SU-DHL-6 (cell line): ENCODE data around the gene DCTN2.

Source experiments
- H2AFZ ChIP-seq: fragments of 200-600 bp; sonication (generic); 2 replicates; pipeline ENCODE4 v1.6.1; 2014; ENCODE audit warnings: low read depth, mild to moderate bottlenecking, moderate library complexity, mixed read lengths, antibody characterized with exemption, low read length; ENCODE audit not compliant: severe bottlenecking
- H3F3A ChIP-seq: fragments of 200-600 bp; shearing (Covaris generic); 2 replicates; pipeline ENCODE4 v1.6.0; 2016; ENCODE audit warnings: antibody characterized with exemption, mild to moderate bottlenecking; ENCODE audit not compliant: insufficient read depth
- H3K27ac ChIP-seq: fragments of 200-600 bp; sonication (generic); 2 replicates; pipeline ENCODE4 v1.5.1; 2016; ENCODE audit warnings: low read depth, mild to moderate bottlenecking, low read length, moderate library complexity, mixed read lengths
- H3K27me3 ChIP-seq: fragments of 200-600 bp; sonication (generic), shearing (Covaris generic); 2 replicates; pipeline ENCODE4 v1.6.0; 2014; ENCODE audit warnings: mild to moderate bottlenecking, low read length
- H3K36me3 ChIP-seq: fragments of 200-600 bp; sonication (generic); 2 replicates; pipeline ENCODE4 v1.6.1; 2014; ENCODE audit warnings: mild to moderate bottlenecking, low read length, mixed read lengths
- H3K4me2 ChIP-seq: fragments of 300-600, 200-600 bp; shearing (Covaris generic), sonication (generic); 2 replicates; pipeline ENCODE4 v1.6.0; 2014; ENCODE audit warnings: low read length, low read depth, mild to moderate bottlenecking; ENCODE audit not compliant: poor library complexity, severe bottlenecking
- H3K4me3 ChIP-seq: fragments of 200-600 bp; sonication (generic); 2 replicates; pipeline ENCODE4 v1.5.1; 2014; ENCODE audit warnings: antibody characterized with exemption, low read length, mild to moderate bottlenecking, mixed read lengths; ENCODE audit not compliant: insufficient read depth, poor library complexity, severe bottlenecking
- H3K79me2 ChIP-seq: fragments of 200-600 bp; sonication (generic); 2 replicates; pipeline ENCODE4 v1.6.1; 2014; ENCODE audit warnings: mild to moderate bottlenecking, low read length, moderate library complexity; ENCODE audit not compliant: insufficient read depth
- H3K9ac ChIP-seq: fragments of 200-600 bp; sonication (generic); 2 replicates; pipeline ENCODE4 v1.7.0; 2014; ENCODE audit warnings: mild to moderate bottlenecking, low read length
- H3K9me2 ChIP-seq: fragments of 200-600 bp; sonication (generic); replicated peaks from 2 replicates; pipeline ENCODE4 v1.6.1; 2014; ENCODE audit warnings: low read length; ENCODE audit not compliant: insufficient read depth
- H3K9me3 ChIP-seq: fragments of 200-600 bp; sonication (generic); 2 replicates; pipeline ENCODE4 v1.6.1; 2014; ENCODE audit warnings: low read length, mixed read lengths; ENCODE audit not compliant: insufficient read depth
- H4K20me1 ChIP-seq: fragments of 200-600 bp; sonication (generic); 2 replicates; pipeline ENCODE4 v1.6.1; 2014; ENCODE audit warnings: low read depth, mild to moderate bottlenecking, antibody characterized with exemption, low read length, moderate library complexity, mixed read lengths
- EZH2phosphoT487 ChIP-seq: fragments of 200-600 bp; sonication (generic), shearing (Covaris generic); conservative IDR thresholded peaks from 2 replicates; pipeline ENCODE4 v1.6.1; 2018; ENCODE audit warnings: mild to moderate bottlenecking, antibody characterized with exemption, low read length, moderate library complexity, mixed read lengths
- TF ChIP-seq, protein P1 (sequence below): fragments of 200-600 bp; sonication (generic); IDR thresholded peaks from one replicate; pipeline ENCODE4 v1.5.1; 2017; ENCODE audit warnings: antibody characterized with exemption, mild to moderate bottlenecking, low read length, moderate library complexity; ENCODE audit not compliant: insufficient read depth, poor library complexity, severe bottlenecking

The DCTN2 gene

GRCh38 chr12:57513266-57513665, 33.7 kb downstream of the DCTN2 start:
- H3K79me2 ChIP-seq: peaks cover 4% of the 10 kb centered on the region
- peaks cover 42% of the 10 kb centered on the region for H3F3A ChIP-seq
- H3K36me3 ChIP-seq: peaks cover 20% of the 10 kb centered on the region
- no peak overlapping the region for H3K27ac ChIP-seq
- no peak overlapping the region for H3K4me3 ChIP-seq
- H2AFZ ChIP-seq: no peak overlapping the region
- H4K20me1 ChIP-seq: no peaks in the 10 kb centered on the region
- no peak overlapping the region for H3K4me2 ChIP-seq
- no peaks in the 10 kb centered on the region for H3K9me3 ChIP-seq
- no peak overlapping the region for H3K9ac ChIP-seq
- no peaks in the 10 kb centered on the region for H3K27me3 ChIP-seq
- no peaks in the 10 kb centered on the region for H3K9me2 ChIP-seq
- TF ChIP-seq, protein P1, sequence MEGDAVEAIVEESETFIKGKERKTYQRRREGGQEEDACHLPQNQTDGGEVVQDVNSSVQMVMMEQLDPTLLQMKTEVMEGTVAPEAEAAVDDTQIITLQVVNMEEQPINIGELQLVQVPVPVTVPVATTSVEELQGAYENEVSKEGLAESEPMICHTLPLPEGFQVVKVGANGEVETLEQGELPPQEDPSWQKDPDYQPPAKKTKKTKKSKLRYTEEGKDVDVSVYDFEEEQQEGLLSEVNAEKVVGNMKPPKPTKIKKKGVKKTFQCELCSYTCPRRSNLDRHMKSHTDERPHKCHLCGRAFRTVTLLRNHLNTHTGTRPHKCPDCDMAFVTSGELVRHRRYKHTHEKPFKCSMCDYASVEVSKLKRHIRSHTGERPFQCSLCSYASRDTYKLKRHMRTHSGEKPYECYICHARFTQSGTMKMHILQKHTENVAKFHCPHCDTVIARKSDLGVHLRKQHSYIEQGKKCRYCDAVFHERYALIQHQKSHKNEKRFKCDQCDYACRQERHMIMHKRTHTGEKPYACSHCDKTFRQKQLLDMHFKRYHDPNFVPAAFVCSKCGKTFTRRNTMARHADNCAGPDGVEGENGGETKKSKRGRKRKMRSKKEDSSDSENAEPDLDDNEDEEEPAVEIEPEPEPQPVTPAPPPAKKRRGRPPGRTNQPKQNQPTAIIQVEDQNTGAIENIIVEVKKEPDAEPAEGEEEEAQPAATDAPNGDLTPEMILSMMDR: no peak
- no peak for TF ChIP-seq EZH2phosphoT487

DNA sequence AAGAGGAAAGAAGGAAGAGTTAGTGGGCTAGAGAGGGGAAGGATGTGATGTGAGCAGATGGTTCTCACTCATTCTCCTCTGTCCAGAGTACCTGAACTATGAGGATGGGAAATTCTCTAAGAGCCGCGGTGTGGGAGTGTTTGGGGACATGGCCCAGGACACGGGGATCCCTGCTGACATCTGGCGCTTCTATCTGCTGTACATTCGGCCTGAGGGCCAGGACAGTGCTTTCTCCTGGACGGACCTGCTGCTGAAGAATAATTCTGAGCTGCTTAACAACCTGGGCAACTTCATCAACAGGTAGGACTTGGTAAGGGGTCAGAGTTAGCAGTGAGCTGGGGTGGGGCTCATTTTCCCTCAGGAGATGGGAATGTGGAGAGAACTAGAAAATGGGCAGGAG, 34.3 kb downstream of the DCTN2 start:
- Histone ChIP-seq H3K27ac (no peak overlapping the region), H3K4me3 (no peak overlapping the region), H4K20me1 (no peaks in the 10 kb centered on the region), H2AFZ (no peak overlapping the region), H3K27me3 (no peaks in the 10 kb centered on the region), H3K9ac (no peak overlapping the region), H3K9me3 (no peaks in the 10 kb centered on the region), H3K79me2 (no peaks in the 10 kb centered on the region), H3K4me2 (no peak overlapping the region), H3K9me2 (no peaks in the 10 kb centered on the region), H3F3A (peaks cover 38% of the 10 kb centered on the region), H3K36me3 (peaks cover 20% of the 10 kb centered on the region)
- TF ChIP-seq, protein P1: no peak
- TF ChIP-seq EZH2phosphoT487: no peak

DNA sequence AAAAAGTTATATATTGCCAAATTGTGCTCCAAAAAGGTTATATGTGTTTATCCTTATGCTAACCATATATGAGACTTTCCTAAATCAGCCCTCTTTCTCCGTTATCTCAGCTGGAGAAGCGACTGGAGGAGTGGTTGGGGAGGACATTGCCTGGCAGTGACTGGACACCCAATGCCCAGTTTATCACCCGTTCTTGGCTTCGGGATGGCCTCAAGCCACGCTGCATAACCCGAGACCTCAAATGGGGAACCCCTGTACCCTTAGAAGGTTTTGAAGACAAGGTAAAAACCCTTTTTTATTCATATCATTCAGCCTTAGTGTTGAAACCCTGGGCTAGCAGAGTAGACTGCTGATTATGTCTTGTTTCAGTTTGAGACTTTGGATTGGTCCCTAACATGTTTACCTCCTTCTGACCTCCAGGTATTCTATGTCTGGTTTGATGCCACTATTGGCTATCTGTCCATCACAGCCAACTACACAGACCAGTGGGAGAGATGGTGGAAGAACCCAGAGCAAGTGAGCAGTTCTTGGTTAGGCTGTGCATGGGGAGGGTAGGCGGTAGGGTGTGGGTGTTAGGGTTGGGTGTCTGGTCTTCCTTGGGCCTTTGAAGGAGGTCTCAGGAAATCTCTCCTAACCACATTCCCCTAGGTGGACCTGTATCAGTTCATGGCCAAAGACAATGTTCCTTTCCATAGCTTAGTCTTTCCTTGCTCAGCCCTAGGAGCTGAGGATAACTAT, 35.2 kb downstream of the DCTN2 start:
- peaks cover 17% of the 10 kb centered on the region; the same call in 1 of the 2 replicates for H3K36me3 ChIP-seq
- H3K79me2 ChIP-seq: no peaks in the 10 kb centered on the region
- H3K27me3 ChIP-seq: no peaks in the 10 kb centered on the region
- no peaks in the 10 kb centered on the region for H4K20me1 ChIP-seq
- peaks cover 33% of the 10 kb centered on the region for H3F3A ChIP-seq
- H3K27ac ChIP-seq: no peak overlapping the region
- no peaks in the 10 kb centered on the region for H3K9me3 ChIP-seq
- no peaks in the 10 kb centered on the region for H3K9me2 ChIP-seq
- no peak overlapping the region for H2AFZ ChIP-seq
- H3K4me2 ChIP-seq: no peak overlapping the region
- TF ChIP-seq, protein P1: no peak
- no peak for TF ChIP-seq EZH2phosphoT487
- no peak overlapping the region for H3K9ac ChIP-seq
- H3K4me3 ChIP-seq: no peak overlapping the region
